GM19043 (cell line): ENCODE data around the gene PLGRKT.
"Not testable (repeated sequence)": the region's sequence is repeated elsewhere in the genome, so short reads cannot be mapped to it uniquely, and the experiment has no call there.

Experiments
- ATAC-seq: cut with Tn5 transposase; IDR thresholded peaks from one replicate; pipeline ENCODE4 v1.9.1; 2021; ENCODE audit warnings: low read depth; ENCODE audit not compliant: unreplicated experiment

The PLGRKT gene

GRCh38 chr9:5437254-5438216, at the start of gene PLGRKT:
Gene PLGRKT, minus strand, starts transcription at chr9:5437925. Its CDS starts 5,948 bp downstream, at chr9:5431977.
- ATAC-seq = peak; percentile 75

GRCh38 chr9:5486988-5487387, 49.3 kb upstream of the PLGRKT start:
- no peak for ATAC-seq

GRCh38 chr9:5485378-5486085, 47.8 kb upstream of the PLGRKT start:
- ATAC-seq = no peak

GRCh38 chr9:5483306-5483705, 45.6 kb upstream of the PLGRKT start:
- ATAC-seq = no peak

GRCh38 chr9:5482194-5482593, 44.5 kb upstream of the PLGRKT start:
- ATAC-seq = no peak

GRCh38 chr9:5481322-5482040, 43.8 kb upstream of the PLGRKT start:
- ATAC-seq = no peak

- no peak for ATAC-seq
Measured at GRCh38 chr9:5480919-5481318, 43.2 kb upstream of the PLGRKT start.

GRCh38 chr9:5479994-5480694, 42.4 kb upstream of the PLGRKT start:
- ATAC-seq = peak; percentile 51

GRCh38 chr9:5478206-5478605, 40.5 kb upstream of the PLGRKT start:
- ATAC-seq = no peak

GRCh38 chr9:5475611-5476010, 37.9 kb upstream of the PLGRKT start:
- ATAC-seq = not testable (repeated sequence)

GRCh38 chr9:5470816-5471215, 33.1 kb upstream of the PLGRKT start:
- no peak for ATAC-seq

- ATAC-seq = no peak
Measured at GRCh38 chr9:5470122-5470521, 32.4 kb upstream of the PLGRKT start.

GRCh38 chr9:5468850-5469249, 31.1 kb upstream of the PLGRKT start:
- ATAC-seq = no peak

- no peak for ATAC-seq
Measured at GRCh38 chr9:5466766-5467165, 29.0 kb upstream of the PLGRKT start.

- ATAC-seq = no peak
Measured at GRCh38 chr9:5466005-5466404, 28.3 kb upstream of the PLGRKT start.

- not testable (repeated sequence) for ATAC-seq
Measured at GRCh38 chr9:5464831-5465330, 27.2 kb upstream of the PLGRKT start.

GRCh38 chr9:5460157-5460556, 22.4 kb upstream of the PLGRKT start:
- no peak for ATAC-seq

GRCh38 chr9:5459289-5459829, 21.6 kb upstream of the PLGRKT start:
- peak; percentile 52 for ATAC-seq

- ATAC-seq = no peak
Measured at GRCh38 chr9:5455181-5455580, 17.5 kb upstream of the PLGRKT start.

GRCh38 chr9:5453673-5454072, 15.9 kb upstream of the PLGRKT start:
- ATAC-seq = no peak
